Neural cell (in vitro differentiated cells): Measurements from ENCODE around the gene UBQLN2.

Experiments used
- CTCF ChIP-seq: fragments of 450-650 bp; IDR thresholded peaks from 2 replicates; pipeline ENCODE4 v1.5.1; 2014; ENCODE audit warnings: antibody characterized with exemption, mild to moderate bottlenecking, moderate library complexity; ENCODE audit not compliant: poor library complexity, severe bottlenecking
- EP300 ChIP-seq: fragments of 450-650 bp; conservative IDR thresholded peaks from 2 replicates; pipeline ENCODE4 v1.6.1; 2014; ENCODE audit warnings: antibody characterized with exemption, mild to moderate bottlenecking, moderate library complexity; ENCODE audit not compliant: poor library complexity, severe bottlenecking
- POLR2AphosphoS5 ChIP-seq: IDR thresholded peaks from 2 replicates; pipeline ENCODE4 v1.6.1; 2012
- RAD21 ChIP-seq: fragments of 450-650 bp; conservative IDR thresholded peaks from 2 replicates; pipeline ENCODE4 v1.6.1; 2014; ENCODE audit warnings: antibody characterized with exemption, mild to moderate bottlenecking, moderate library complexity

GRCh38 chrX:56576721-56577120 is 13.3 kb downstream of the UBQLN2 start:
- no peak for TF ChIP-seq POLR2AphosphoS5
- TF ChIP-seq CTCF: no peak
- no peak for TF ChIP-seq EP300
- no peak for TF ChIP-seq RAD21
